ENCODE data around the gene RFX4.

RFX4 gene

DNA sequence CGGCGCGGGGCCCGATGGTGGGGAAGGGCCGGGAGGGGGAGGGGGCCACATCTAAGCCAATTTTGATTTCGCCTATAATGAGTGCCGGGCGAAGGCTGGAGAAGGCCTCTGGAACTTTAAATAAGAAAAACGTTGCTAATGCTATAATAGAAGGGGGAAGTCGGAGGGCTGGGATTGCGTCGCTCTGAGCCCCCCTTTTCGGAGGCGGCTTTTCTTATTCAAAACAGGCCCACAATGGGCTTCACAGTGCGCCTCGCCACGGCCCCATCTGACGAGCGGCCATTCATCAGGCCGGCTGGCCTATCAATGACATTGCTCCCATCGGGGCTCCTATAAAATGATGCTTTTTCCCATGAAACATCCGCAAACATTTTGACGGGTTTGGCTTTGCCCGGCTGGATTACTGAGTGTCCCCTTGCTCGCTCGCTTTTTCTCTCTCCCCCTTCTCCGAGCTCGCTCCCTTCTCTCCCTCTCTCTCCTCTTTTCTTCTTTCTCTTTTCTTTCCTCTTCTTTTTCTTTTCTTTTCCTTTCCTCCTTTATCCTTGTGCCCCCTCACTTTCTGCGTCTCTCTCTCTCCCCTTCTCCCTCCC lies at the start of gene RFX4:
Gene RFX4 (plus strand): TSS at position 364 of the 590 bp plus-strand sequence. CDS start 317 bp downstream, outside the sequence.
- DNase-seq (ENCODE audit: low read depth, low spot score), result no peak

DNA sequence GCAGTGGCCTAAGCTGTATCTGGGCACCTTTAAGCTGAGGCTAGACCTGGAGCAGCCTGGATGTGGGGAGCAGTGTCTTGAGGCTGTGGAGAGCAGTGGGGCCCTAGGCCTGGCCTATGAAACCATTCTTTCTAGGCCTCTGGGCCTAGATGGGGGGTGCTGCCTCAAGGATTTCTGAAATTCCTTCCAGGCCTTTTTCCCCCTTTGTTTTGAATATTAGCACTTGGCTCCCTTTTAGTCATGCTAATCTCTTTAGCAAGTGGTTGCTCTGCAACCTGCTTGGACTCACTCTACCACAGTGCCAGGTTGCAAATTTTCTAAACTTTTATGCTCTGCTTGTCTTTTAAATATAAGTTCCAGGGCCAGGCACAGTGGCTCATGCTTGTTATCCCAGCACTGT lies 41.6 kb upstream of the RFX4 start:
- DNase-seq (ENCODE audit: low read depth, low spot score), result no peak

DNA sequence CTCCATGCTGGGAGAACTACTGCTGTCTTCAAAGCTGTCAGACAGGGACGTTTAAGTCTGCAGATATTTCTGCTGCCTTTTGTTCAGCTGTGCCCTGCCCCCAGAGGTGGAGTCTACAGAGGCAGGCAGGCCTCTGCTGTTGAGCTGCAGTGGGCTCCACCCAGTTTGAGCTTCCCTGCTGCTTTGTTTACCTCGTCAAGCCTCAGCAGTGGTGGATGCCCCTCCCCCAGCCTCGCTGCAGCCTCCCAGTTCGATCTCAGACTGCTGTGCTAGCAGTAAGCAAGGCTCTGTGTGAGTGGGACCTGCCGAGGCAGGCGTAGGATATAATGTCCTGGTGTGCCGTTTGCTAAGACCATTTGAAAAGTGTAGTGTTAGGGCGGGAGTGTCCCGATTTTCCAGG lies 31.4 kb upstream of the RFX4 start:
- no peak for DNase-seq (ENCODE audit: low read depth, low spot score)

DNA sequence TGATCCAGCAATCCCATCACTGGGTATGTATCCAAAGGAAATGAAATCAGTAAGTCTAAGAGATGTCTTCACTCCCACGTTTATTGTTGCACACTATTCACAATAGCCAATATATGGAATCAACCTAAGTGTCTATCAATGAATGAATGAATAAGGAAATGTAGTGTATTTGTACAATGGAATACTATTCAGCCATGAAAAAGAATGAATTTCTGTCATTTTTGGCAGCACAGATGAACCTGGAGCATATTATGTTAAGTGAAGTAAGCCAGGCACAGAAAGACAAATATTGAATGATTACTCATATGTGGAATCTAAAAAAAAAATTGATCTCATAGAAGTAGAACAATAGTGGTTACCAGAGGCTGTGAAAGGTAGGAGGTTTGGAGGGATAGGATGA lies 30.6 kb upstream of the RFX4 start:
- DNase-seq (ENCODE audit: low read depth, low spot score), result no peak

DNA sequence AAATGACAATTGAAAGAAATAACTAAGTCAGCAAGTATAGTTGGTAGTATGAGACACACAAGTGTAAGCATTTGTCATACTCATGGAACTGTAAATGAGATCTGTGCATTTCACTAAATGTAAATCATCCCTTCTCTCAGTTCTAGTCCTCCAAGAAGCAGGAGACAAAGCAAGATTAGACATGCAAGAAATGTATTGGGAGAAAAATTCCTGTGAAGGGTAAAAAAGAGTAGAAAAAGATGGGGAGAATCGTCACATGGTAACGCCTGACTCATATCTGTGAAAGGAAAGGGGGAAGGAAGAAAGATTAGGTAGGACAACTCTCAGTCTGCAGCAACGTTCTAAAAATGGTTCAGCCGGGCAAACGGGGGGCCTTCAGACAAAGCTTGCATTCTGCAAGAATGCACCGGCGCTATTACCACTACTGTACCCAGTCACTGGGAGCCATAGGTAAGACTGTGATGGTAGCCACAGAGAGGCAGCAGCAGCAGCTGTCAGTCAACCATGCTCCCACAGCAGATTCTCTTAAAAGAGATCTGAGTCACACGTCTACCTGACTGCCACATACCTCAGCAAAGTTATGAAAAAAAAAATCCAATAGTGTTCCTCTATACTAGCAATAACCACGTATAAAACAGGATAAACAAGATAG lies 18.0 kb upstream of the RFX4 start:
- DNase-seq (ENCODE audit: low read depth, low spot score), result no peak

DNA sequence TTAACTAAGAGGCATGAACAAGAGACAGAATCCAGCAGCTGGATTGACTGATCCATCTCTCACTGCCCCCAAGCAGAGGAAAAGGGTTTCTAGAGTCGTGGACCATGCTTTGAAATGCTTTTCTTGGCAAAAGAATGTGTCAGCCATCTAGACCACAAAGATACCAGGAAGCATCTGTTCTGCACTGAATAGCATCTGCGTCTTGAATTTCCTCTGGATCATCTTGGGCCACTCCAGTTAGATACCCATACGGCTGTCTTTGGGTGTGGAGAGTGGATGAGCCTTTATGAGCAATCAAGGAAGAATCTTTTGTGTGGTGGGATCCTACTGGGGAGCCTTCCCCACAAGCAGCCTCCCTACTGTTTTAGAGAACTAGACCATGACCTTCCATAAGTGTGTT lies 16.0 kb upstream of the RFX4 start:
- DNase-seq (ENCODE audit: low read depth, low spot score), result no peak

DNA sequence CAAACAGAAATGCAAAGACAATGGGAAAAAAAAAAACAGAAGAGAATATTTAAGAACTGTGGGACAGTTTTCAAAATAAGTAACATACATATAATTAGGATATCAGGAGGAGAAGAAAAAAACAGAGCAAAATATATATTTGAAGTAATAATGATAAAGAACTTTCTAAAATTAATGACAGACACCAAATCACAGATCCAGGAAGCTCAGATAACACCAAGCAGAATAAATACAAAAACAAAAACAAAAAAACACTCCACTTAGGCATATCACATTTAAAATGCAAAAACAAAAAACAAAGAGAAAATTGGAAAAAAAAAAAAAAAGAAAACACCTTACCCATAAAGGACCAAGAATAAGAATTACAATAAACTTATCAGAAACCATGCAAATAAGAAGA lies 9.6 kb upstream of the RFX4 start:
- DNase-seq (ENCODE audit: low read depth, low spot score), result no peak

DNA sequence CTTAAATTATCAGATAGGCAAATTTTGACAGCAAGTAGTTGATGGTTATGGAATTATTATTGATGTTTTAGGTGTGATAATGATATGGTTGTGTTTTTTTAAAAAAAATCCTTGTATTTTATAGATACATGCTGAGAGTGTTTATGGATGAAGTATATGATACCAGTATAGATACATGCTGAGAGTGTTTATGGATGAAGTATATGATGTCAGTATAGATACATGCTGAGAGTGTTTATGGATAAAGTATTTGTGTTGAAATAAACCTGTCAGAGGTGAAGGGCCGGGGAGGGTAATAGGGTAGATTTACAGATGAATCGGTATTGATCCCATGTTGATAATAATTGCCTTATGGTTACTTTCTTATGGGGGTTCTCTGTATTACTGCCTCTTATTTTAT lies 6.0 kb upstream of the RFX4 start:
- DNase-seq (ENCODE audit: low read depth, low spot score), result no peak

DNA sequence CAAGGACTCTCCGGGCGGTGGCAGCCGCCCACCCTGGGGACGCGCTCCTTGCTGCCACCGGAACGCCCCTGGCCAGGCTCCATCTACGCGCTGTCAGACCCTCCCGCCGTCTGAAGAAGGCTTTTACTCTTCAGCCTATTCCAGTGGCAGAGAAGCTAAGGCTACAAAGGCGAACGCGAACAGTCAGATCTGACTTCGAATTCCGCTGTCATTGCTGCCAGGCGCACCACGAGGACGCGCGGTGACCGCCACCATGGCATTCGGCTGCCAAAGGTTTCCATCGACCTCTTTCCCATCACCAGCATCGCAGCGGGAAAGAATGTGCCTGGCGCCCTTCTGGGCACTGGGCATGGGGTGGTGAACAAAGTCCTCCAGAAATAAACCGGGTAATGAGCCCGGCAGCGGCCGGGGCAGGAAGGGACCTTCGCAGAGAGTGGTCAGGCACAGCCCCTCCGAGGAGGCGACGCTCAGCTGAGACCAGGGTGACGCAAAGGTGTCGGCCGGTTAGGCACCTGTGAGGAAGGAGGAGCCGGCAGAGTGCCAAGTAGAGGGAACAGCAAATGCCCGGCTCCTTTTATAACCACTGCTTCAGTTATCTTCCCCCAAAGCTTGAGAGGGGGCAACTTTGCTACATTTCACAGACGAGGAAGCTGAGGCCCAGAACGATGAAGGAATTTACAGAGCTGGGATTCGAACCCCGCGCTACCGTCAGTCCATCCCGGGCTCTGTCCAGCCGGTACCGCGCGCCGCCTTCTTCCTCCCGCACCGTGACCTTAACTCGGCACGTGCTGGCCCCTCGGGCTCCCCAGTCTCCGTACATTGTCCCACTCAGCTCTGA lies 1.9 kb upstream of the RFX4 start:
- no peak for DNase-seq (ENCODE audit: low read depth, low spot score)

DNA sequence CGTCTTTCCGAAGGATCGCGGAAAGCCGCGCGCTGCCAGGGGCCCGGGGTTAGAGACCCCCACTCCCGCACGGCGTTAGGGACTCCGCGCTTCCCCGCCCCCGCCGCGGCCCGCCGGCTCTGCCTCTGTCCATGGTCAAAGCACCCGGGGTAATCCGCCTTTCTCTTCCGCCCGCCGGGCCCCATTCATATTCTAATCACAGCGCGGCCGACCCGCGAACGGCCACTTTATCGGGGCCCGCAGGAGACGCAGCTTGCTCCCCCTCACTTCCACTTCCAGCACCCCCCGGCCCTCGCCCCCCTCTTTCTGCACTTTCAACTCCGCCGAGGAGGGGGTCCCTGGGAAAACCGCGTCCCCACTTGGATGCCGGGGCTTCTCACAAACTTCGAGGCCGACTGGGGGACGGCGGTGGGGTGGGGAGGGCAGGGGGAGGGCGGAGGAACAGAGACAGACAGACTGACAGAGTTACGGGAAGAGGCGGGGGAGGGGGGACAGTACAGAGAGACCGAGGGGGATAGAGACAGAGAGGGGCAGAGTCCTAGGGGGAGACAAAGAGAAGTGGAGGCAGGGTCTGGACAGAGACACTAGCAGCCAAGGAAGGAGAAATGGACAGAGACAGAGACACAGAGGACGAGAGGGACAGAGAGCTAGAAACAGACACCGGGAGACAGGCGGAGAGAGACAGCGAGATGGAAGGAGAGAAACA lies 1.1 kb upstream of the RFX4 start:
- DNase-seq (ENCODE audit: low read depth, low spot score), result no peak

DNA sequence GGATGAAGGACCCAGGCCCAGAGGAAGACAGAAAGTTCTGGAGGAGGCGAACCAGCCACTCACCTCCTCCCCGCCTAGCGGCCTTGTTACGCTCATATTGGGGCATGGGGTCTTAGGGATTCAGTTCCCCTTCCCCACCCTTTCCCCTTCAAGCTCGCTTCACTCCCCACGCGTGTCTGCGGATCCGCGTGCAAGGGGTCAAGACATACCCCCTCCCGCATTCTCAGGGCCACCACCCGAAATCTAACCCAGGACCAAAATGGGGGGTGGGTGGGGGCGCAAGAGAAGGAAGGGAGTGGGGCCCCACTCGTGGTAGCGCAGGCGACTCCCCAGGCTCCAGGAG lies 584 bp upstream of the RFX4 start:
- DNase-seq (ENCODE audit: low read depth, low spot score), result no peak

DNA sequence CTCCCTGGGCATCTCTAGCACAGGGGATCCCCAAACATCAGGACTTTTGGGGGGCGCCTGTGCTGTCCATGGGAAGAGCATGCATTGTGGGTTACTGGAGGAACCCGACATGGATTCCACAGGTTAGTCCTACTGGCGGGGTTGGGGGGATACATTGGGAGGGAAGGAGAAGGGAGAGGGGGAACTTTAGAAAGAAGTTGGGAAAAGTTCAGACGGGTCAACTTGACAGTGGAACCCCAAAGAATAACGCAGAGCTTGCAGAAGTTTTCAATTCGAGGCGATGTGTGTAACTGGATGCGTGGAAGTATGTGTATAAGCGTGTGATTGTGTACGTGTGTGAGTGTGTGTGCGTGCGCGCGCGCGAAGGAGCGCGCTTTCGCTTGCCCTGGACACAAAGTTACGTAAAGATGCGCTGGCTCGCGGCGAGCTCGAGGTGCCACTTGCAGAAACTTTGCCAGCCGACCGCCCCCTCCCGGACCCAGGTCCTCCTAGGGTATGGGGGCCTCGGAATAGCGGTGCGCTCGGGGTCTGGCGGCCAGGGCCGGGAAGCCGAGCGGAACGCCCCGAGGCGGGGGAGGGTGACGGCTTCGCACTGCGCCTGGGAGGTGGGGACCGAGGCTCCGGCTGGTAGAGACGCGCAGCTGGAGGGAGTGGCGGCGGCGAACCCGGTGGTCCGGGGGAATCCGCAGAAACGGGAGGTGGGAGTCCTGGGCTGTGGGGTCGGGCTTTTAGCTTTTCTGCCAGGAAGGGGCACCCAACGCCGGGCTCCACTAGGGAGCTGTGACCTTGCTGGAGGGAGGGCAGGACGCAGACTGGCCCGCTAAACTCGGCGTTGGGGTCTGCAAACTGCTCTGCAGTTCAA lies 669 bp downstream of the RFX4 start:
- DNase-seq (ENCODE audit: low read depth, low spot score), result no peak

DNA sequence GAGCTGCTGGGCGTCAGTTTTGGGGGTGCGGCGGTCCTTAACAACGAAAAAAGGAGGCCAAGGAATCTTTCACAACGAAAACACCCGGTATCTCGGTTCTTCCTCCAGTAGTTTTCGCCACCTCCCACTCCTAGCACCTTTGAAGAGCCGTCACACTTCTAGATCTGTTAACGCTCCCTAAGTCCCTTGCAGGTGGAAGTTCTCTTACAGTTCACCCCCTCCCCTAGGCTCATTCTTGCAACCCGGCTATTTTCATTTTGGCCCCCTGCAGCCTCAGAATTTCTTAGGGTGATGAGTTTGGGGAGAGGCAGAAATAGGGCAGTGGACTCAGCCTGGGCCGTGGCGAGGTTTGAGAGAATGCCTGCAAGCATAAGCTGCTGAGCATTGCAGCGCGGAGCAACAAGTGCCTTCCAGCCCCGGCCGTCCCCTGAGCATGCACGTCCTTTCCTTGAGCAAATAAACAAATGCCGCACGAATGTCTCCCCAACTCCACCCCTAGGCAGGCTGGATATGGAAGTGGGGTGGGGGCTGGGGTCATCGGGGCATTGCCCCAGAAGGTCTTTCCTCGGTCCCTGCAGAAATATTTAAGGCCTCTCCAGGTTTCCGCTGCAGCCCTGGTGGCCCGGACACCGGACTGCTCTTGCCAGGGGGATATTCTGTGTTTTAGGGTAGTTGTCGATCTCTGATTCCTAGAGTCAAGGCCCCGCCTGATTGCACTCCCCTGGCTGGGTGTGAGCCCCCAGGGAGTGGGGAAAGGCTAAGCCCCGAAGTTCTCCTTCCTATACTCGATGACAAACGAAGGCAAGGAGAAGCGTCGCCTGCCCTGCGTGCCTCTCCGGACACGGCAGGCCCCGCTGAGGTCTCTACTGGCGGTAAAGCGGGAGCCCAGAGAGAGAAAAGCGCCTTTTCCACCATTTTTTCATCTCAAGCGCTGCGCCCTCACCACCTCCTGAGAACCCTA lies 1.6 kb downstream of the RFX4 start:
- no peak for DNase-seq (ENCODE audit: low read depth, low spot score)

DNA sequence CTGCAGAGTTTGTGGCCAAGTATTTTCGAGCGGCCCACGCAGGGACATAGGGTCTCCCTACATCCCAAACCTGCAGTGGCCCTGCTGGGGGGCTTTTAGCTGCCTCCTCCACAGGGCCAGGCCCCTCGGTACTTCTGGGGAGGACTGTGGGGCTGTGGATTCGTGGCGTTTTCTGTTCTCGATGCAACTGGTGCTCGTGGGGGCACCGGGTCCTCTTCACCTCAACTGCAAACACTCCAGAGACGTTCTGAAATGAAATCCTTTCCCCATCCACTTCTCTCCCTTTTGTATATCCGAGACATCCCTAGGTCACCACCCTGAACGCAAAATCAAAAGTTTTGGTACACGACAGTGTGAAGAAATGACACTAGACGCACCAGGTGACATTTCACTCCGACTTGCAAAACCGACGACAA lies 2.3 kb downstream of the RFX4 start:
- no peak for DNase-seq (ENCODE audit: low read depth, low spot score)

DNA sequence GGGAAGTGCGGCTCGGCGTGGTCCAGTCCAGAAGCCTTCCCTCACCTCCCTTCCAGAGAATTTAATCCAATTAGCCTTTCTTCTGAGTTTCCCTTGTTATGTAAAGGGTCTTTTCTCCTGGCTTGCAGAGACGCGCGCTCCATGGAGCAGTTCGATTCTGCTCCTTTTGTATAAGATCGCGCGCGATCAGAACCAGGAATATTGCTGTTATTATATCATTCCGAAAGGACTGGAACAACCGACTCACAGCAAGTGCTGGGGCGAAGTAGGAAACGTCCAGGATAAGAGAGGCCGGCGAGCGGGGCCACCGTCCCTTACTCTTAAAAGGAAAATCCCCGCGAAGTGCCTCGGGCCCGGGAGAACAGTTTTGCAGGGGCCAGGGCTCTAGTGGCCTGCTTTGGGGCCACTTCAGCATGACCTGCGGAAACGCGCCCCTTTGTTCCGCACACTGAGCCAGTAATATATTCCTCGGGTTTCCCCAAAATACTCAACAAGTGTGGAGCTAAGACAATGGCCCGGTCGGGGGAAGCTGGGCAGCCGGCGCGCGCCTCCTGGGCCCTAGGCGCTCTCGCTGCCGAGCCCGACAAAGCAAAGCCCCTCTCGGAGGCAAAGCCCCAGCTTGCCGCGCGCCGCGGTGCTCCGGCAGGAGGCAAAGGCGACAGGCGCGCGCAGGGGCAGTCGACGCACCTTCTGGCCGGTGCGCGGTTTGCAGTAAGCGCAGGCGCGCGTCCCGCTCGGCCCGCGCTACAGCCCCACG lies 2.9 kb downstream of the RFX4 start:
- DNase-seq (ENCODE audit: low read depth, low spot score), result no peak

DNA sequence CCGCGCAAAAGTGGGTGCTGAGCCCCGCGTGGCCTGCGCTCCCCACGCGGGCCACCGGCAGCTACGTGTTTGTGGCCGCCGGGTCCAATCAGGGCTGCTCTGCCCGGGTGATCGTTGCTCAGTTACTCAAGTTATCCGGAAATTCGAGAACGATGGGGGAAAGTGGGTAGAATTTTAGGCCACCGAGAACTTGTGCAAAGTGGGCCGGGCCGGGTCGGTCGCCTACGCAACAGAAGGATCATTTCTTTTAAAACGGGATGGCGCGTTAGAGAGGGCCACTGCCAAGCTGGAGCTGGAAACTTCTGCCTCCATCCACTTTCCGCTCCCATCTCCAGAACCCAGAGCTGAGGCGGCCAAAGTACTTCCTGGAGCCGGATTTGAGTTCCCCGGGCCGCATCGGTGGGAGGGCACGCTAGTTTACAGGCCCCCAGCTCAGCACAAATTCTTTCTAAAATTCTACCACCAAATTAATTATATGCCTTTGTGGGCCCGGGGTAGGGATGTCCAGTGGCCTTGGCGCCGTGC lies 3.5 kb downstream of the RFX4 start:
- no peak for DNase-seq (ENCODE audit: low read depth, low spot score)

DNA sequence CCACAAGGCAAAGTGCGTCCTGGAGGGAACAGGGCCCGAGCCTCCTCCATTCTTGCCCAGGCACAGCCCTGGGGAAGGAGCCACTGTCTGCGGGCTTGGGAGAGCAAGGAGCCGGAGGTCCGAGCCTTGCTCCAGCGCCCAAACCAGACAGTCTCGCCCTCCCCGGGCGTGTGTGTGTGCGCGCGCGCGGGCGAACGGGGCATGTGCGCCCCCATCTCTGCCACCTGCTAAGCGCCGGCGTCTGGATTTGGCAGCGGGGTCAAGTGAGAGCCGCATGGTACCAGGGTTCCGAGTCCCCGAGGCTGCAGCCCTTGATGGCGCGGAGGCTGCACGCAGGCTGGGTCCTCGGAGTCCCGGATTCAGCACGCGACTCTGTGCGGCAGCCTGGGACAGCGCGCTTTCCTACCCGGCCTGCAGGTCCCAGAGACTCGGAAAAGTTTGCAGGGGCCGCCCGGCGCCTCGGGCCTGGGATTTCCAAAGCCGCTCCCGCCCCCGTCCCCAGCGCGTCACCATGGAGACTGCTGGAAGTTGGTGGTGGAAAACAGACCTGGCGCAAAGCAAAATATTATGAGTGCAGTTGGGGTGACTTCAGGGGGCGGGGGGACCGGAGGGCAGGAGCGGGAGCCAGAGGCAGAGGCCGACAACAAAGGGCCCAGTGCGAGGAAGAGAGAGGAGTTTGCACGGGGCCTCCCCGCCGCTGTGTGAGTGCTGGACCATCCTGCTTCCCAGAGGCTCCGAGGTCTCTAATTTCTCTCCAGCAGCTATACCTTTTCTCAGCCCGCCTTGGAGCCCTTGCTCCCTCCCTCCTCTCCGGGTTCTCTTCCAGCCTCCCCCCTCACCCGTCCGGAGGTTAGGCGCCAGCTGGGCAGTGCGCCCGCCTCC lies 4.2 kb downstream of the RFX4 start:
- DNase-seq (ENCODE audit: low read depth, low spot score), result no peak

DNA sequence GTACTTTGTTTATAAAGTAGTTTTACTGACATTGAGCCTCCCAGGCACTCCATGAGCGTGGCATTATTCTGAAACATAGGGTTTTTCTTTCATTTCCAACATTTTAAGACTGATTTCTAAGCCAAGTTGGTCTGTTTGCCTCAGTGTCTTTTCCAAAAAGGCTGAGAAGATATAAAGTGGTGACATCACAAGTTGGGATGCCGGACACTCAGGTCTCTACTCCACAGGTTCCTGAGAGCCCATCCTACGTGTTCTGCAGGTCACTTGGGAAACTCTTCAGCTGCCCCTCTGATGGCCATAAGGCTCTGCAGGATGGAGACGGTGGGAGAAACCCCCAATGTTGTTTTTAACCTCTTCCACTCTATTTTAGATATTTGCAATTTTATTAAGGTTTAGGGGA lies 6.0 kb downstream of the RFX4 start:
- no peak for DNase-seq (ENCODE audit: low read depth, low spot score)
